HT-29 (cell line): ENCODE data around the gene MMP25. TPM values are rescaled to one million over a fixed set of nuclear protein-coding genes. Genes with fewer than 3 reads are reported as not detected.
"Not testable (repeated sequence)": the region's sequence is repeated elsewhere in the genome, so short reads cannot be mapped to it uniquely, and the experiment has no call there.

Experiments used
- DNase-seq: peaks from one replicate; pipeline ENCODE4 v3.0.0-alpha.2; 2015; ENCODE audit warnings: low spot score
- total RNA-seq: library from RNA; depleted of rRNA; stranded (reverse); fragments of >200 nt; shearing (Covaris generic); gene quantifications from 2 replicates; pipeline ENCODE4 v1.2.3, GENCODE V29; 2014

Gene MMP25
- total RNA-seq, 1 experiment from 2014 or later, result not detected

DNA sequence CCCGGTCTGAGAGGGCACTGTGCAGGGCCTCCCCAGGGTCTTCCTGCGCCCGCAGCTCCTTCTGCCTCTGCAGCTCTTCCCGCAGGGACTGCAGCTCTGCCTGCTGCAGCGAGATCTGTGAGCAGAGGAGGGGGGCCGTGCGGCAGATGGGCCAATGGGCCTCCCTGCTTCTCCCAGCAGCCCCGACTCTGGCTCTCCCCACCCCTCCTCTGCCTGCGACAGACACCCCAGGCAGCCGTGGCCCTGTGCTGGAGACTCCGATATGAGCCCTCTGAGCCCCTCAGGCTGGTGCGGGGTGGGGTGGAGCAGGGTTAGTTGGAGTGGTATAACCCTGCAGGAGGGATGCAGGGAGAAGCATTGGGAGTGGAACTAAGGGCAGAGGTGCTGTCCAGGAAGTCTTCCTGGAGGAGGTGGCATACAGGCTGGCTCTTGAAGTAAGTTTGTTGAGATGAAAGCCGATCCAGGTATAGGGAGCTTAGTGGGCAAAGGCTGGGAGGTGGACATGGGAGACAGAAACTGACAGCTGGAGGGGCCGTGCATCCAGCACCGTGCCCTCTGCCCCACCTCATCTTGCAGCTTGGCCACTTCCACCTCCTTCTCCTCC lies 17.5 kb upstream of the MMP25 start:
- no peak for DNase-seq

DNA sequence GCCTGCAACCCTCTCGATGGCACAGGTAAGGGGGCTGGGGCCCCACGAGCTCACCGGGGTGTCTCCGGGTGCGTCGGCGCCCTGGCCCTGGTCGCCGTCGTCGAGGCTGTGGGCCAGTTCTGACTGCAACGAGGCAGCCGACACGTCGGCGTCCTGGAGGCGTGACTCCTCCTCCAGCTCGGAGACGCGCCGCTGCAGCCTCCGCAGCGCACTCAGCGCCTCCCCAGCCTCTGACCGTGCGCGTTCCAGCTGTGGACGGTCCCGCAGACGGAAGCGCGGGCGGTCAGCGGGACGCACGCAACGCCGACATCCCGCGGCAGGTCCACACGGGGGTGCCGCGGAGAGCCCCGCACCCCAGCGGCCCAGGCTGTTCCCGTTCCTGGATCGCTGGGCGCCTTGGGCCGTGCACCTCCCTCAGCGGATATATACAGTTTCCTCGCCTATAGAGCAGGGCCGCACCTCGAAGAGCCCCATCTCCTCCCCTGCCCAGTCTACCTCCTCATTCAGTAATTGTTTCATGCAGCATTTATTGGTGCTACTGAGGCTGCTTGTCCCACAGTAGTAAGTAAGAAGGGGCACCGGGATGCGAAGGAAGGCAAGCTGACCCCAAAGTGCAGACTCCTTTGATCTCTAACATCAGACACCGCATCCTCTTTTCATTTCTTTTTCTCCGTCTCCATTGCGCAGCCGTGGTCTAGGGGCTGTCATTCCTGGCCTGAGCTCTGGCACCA lies 16.7 kb upstream of the MMP25 start:
- DNase-seq, result no peak

- DNase-seq, result no peak
Observed at GRCh38 chr16:3030222-3031212, 15.8 kb upstream of the MMP25 start.

- peak; percentile 34 for DNase-seq
Observed at GRCh38 chr16:3032624-3033023, 13.7 kb upstream of the MMP25 start.

DNA sequence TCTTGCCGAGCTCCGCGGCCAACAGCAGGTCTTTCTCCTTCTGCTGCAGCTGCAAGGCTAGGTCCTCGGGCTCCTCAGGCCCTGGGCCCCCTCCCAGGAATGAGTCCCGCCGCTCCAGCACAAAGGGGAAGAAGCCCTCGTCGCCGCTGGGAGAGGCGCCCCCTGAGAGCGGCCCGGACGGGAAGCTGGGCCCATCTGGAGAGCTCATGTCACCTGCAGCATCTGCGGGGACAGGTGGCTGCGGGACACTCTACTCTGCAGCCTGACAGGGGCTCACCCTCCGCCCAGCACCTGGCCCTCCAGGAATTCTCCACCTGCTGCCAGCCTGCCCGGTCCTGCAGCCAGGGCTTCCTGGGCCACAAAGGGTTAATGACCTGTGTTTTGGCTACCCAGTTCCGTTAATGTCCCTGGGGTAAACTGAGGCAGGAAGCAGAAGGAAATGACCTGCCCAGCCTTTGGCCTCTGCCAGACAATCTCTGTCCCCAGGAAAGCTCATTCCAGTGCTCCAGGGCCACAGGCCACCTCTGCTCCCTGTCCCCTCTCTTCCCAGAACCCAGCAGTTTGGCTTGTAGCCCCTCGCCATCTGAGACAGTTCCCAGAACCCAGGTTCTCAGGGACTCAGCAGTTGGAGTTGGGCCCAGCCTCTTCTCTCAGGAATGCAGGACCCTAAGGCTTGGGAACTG lies 10.9 kb upstream of the MMP25 start:
- DNase-seq, result no peak

DNA sequence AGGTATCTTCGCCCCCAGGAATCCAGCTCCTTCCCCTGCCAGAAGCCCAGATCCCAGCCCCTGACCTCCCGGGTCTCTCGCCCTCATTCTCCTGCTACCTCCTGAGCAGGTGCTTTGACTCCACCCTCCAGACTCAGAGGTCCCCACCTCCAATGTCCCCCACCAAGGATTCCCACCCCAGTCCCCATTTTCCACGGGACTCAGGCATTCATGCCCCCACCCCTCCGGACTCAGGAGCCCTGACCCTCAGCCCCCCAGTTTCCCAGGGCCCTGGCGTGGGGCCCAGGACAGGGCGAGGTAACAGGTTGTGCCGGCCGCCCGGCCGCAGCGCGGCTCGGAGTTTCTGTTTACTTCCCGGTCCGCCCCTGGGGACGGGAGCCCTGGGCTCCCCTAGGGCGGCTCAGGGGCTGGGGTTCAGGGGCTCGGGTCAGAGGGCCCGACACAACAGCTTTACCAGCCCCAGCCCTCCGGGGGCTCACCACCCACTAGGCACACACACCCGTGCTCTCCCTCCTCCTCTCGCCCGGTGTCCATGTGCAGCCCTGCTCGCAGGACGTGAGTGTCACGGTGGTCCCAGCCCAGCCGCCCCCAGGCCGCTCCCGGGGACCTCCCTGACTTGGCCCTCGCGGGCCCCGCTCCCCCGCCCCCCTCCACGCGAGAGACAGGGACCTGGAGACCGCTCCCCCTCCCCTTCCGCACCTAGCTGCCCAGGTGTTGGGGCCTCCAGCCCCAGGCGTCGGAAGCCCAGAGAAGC lies 10.2 kb upstream of the MMP25 start:
- peak; percentile 50 for DNase-seq

- peak; percentile 51 for DNase-seq
Observed at GRCh38 chr16:3036726-3037315, 9.5 kb upstream of the MMP25 start, which contains the start of gene BICDL2. BICDL2 (minus strand) TSS chr16:3036944; CDS start chr16:3035496, 1,448 bp downstream.

GRCh38 chr16:3038256-3038655 lies 8.1 kb upstream of the MMP25 start:
- DNase-seq, result peak; percentile 56

DNA sequence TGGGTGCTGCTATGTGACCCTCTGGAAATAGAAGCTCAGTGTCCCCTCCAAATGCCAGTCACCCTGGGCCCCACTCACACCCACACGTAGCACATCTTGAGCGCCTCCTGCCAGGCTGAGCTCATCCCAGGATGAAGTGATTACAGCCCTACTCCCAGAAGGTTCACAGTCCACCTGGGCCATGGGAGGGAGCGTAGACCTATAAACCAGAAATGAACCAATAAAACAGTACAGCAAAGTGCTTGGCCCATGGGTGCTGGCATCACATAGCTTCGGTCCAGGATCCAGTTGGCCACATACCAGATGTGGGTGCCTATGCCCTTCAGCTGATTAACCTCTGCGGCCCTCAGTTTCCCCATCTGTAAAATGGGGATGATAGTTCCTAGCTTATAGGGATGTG lies 7.5 kb upstream of the MMP25 start:
- DNase-seq, result no peak

GRCh38 chr16:3042376-3042775 lies 4.0 kb upstream of the MMP25 start:
- DNase-seq, result no peak

DNA sequence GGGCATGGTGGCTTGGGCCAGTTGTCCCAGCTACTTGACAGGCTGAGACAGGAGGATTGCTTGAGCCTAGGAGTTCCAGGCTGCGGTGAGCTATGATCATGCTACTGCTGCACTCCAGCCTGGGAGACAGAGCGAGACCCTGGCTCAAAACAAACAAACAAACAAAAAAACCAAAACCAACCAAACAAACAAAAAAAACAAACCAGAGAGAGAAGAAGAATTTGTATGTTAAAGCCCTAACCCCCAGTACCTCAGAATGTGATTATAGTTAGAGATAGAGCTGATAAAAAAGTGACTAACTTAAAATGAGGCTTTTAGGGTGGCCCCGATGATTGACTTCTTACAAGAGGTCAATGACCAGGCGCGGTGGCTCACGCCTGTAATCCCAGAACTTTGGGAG lies 1.7 kb upstream of the MMP25 start:
- no peak for DNase-seq

DNA sequence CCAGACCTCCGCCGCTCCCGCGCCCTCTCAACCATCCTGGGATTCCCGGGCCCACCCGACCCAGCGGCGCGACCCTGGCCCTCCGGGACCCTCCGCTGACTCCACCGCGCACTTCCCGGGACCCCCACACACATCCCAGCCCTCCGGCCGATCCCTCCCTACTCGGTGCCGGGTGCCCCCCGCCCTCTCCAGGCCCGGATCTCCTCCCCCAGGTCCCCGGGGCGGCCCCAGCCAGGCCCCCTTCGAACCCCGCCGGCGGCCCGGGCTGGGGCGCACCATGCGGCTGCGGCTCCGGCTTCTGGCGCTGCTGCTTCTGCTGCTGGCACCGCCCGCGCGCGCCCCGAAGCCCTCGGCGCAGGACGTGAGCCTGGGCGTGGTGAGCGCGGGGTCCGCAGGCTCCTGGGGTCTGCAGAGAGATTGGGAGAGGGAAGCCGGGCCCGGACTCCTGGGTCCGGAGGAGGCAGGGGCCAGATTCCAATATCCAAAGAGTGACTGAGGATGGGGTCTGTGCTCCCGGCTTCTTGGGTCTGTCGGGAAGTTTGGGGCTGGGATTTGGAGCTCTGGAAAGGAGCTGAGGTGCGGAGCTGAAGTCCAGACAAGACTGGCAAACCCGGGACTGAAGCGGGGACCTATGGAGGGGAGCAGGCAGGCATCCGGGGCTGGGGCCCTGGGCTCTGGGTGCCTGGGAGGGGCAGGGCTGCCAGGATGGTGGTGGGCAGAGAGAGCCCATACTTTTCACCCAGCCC lies 453 bp downstream of the MMP25 start:
- DNase-seq, result no peak

DNA sequence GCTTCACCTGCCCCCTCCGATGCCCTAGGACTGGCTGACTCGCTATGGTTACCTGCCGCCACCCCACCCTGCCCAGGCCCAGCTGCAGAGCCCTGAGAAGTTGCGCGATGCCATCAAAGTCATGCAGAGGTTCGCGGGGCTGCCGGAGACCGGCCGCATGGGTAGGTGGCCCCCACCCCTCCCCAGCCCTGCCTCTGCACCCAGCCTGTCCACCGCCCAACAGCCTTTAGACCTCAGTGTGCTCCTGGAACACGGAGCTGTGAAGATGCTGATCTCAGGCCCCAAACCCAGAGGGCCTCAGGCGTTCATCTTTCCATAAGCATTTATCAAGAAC lies 993 bp downstream of the MMP25 start:
- no peak for DNase-seq

DNA sequence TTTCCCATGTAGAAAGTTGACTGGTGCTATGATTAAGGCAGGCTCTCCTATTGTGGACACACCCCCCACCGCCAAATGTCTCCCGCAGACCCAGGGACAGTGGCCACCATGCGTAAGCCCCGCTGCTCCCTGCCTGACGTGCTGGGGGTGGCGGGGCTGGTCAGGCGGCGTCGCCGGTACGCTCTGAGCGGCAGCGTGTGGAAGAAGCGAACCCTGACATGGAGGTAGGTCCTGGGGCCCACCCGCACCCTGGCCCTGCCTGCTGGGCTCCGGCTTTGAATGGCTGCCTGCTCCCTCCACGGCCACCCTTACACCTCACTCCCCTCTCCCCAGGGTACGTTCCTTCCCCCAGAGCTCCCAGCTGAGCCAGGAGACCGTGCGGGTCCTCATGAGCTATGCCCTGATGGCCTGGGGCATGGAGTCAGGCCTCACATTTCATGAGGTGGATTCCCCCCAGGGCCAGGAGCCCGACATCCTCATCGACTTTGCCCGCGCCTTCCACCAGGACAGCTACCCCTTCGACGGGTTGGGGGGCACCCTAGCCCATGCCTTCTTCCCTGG lies 3.6 kb downstream of the MMP25 start:
- no peak for DNase-seq

DNA sequence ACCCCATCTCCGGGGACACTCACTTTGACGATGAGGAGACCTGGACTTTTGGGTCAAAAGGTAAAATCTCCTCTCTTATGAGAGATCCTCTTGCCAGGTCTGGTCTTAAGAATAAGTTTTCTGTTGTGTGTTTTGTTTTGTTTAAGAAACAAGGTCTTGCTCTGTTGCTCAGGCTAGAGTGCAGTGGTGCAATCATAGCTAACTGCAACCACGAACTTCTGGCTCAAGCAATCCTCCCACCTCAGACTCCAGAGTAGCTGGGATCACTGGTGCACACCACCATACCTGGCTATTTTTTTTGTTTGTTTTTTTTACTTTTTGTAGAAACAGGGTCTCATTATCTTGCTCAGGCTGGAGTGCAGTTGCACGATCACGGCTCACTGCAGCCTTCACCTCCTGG lies 4.1 kb downstream of the MMP25 start:
- DNase-seq, result no peak

- no peak for DNase-seq
Observed at GRCh38 chr16:3051009-3051408, 4.6 kb downstream of the MMP25 start.

- no peak for DNase-seq
Observed at GRCh38 chr16:3051494-3051893, 5.1 kb downstream of the MMP25 start.

DNA sequence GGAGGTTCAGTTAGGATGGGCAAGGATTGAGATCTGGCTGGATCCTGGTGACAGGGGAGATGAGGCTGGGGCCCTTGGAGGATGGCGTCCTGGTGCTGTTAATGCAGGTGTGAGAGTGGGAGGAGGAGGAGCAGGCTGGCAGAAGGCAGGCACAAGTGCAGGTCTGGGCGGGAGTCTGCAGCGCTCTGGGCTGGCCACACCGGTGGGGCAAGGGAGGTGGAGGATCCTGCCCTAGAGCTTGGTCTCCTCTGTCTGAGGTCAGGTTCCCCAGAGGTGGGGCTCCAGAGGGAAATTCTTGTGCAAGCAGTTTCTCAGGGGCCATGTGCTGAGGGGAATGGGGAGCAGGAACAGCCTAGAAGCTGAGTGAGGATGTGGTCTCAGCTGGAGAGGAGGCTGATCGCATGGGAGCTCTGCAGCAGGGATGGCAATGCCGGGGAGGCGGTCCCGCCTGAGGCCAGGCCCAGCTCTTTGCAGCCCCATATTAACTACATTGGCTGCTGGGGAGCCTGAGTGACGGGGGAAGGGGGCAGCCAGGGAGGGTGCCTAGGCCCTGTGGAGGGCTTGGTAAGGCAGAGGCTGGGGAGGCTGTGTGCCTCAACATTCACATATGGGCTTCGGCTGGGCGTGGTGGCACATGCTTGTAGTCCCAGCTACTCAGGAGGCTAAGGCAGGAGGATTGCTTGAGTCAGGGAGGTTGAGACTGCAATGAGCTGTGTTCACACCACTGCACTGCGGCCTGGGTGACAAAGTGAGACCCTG lies 6.4 kb downstream of the MMP25 start:
- DNase-seq, result not testable (repeated sequence)

DNA sequence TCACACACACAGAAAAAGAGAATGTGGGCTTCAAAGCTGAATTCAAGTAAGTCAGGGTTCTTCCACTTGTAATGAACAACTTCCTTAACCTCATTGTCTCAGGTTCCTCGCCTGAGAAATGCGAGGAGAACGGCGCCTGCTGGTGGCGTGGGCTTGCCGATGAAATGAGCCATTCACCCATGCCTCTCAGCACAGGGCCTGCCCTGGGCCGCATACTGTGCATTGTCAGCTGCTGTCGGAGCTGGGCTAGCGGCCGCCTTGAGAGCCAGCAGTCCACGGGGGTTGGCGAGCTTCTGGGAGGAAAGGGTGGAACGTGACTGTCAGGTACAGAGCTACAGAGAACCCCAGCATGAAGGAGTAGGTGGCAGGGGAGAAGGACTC lies 7.0 kb downstream of the MMP25 start:
- not testable (repeated sequence) for DNase-seq
